Measurements from ENCODE around the gene AMH. TPM values are rescaled to one million over a fixed set of nuclear protein-coding genes. Genes with fewer than 3 reads are reported as not detected.
A peak's percentile ranks its signal among the peaks of the same experiment; 100 is the strongest.

Gene AMH
- total RNA-seq, 4 donors from 2014 or later, result 0.59 to 5.4 (median 2.1) TPM; not detected in 1

GRCh38 chr19:2235381-2236063 lies 13.6 kb upstream of the AMH start:
- Histone ChIP-seq H3K4me3 (peak overlapping the region; percentile 72 to 95 (median 92)), H3K36me3 (peaks cover 0 to 35% (median 0%) of the 10 kb centered on the region in 3 donors), H3K4me1 (peaks cover 0 to 80% (median 49%) of the 10 kb centered on the region in 4 donors), H3K27ac (peak overlapping the region; percentile 93 to 99 (median 98)), H3K27me3 (no peaks in the 10 kb centered on the region), H3K9me3 (no peaks in the 10 kb centered on the region)
- TF ChIP-seq POLR2A (IDR thresholded peaks at IDR 0.05), result no peak
- TF ChIP-seq EP300 (IDR thresholded peaks at IDR 0.05), result no peak
- TF ChIP-seq CTCF (IDR thresholded peaks at IDR 0.05), result no peak
- DNase-seq (ENCODE audit: low spot score in 2 of 2), result no peak
- WGBS, 2 donors, result 0% methylated on average over 26 to 44 of the region's 48 CpGs

- WGBS, 2 donors, result 0% methylated on average over 13 of the region's 28 CpGs; no CpG with 5 or more reads in 1 of the 2 donors
- TF ChIP-seq POLR2A (IDR thresholded peaks at IDR 0.05) (no peak), CTCF (IDR thresholded peaks at IDR 0.05) (no peak), EP300 (IDR thresholded peaks at IDR 0.05) (no peak)
Observed at GRCh38 chr19:2236064-2236313, 13.1 kb upstream of the AMH start.

GRCh38 chr19:2236314-2237050 lies 12.6 kb upstream of the AMH start, which contains the start of the genes PLEKHJ1 and SF3A2:
TSS of gene PLEKHJ1 (minus strand) at chr19:2236329. CDS start at chr19:2236248, 81 bp downstream.
TSS of gene SF3A2 (plus strand) at chr19:2236824. CDS start at chr19:2243419, 6,595 bp downstream.
- Histone ChIP-seq H3K4me3 (peak within 1 kb of the TSS; percentile 72 to 95 (median 92)), H3K36me3 (peaks cover 0 to 25% (median 0%) of the 10 kb centered on the region in 3 donors), H3K4me1 (peaks cover 0 to 83% (median 59%) of the 10 kb centered on the region in 4 donors), H3K9me3 (no peaks in the 10 kb centered on the region), H3K27me3 (no peaks in the 10 kb centered on the region), H3K27ac (peak within 1 kb of the TSS; percentile 93 to 99 (median 98))
- WGBS, 2 donors, result 0% methylated on average over 42 to 72 of the region's 80 CpGs
- peak; percentile 92 to 95 for DNase-seq (ENCODE audit: low spot score in 2 of 2)
- TF ChIP-seq CTCF (IDR thresholded peaks at IDR 0.05) (peak; percentile 99 to 100 (median 100)), EP300 (IDR thresholded peaks at IDR 0.05) (peak; percentile 82 to 95), POLR2A (IDR thresholded peaks at IDR 0.05) (peak; percentile 65 to 78)

More at GRCh38 chr19:2236064-2236313, 13.1 kb upstream of the AMH start:
- H3K27ac ChIP-seq, result peak overlapping the region; percentile 93 to 99 (median 98)
- peak overlapping the region; percentile 72 to 95 (median 92) for H3K4me3 ChIP-seq
- H3K36me3 ChIP-seq, result peaks cover 0 to 30% (median 0%) of the 10 kb centered on the region in 3 donors
- peaks cover 0 to 83% (median 54%) of the 10 kb centered on the region in 4 donors for H3K4me1 ChIP-seq
- no peaks in the 10 kb centered on the region for H3K9me3 ChIP-seq
- no peak for DNase-seq (ENCODE audit: low spot score in 2 of 2)
- H3K27me3 ChIP-seq, result no peaks in the 10 kb centered on the region

GRCh38 chr19:2237051-2237868 lies 11.9 kb upstream of the AMH start:
- Histone ChIP-seq H3K27me3 (no peaks in the 10 kb centered on the region), H3K4me1 (peaks cover 0 to 83% (median 65%) of the 10 kb centered on the region in 4 donors)

More at GRCh38 chr19:2237051-2237868, 11.9 kb upstream of the AMH start:
- TF ChIP-seq CTCF (IDR thresholded peaks at IDR 0.05) (no peak), EP300 (IDR thresholded peaks at IDR 0.05) (no peak), POLR2A (IDR thresholded peaks at IDR 0.05) (no peak)
- Histone ChIP-seq H3K4me3 (peak overlapping the region; percentile 72 to 95 (median 92)), H3K9me3 (no peaks in the 10 kb centered on the region), H3K27ac (peak overlapping the region; percentile 93 to 99 (median 98)), H3K36me3 (peaks cover 0 to 19% (median 0%) of the 10 kb centered on the region in 3 donors)
- WGBS, 2 donors, result 45 to 59% methylated on average over 30 to 38 of the region's 43 CpGs
- no peak for DNase-seq (ENCODE audit: low spot score in 2 of 2)

Measured in tibial nerve (tissue), 4 donors.